GM18508 (cell line): ENCODE measurements around the gene LZTFL1.

Source experiments
- ATAC-seq: cut with Tn5 transposase; IDR thresholded peaks from one replicate; pipeline ENCODE4 v1.9.1; 2021; ENCODE audit warnings: moderate number of reproducible peaks; ENCODE audit not compliant: insufficient read depth, unreplicated experiment

The LZTFL1 gene

DNA sequence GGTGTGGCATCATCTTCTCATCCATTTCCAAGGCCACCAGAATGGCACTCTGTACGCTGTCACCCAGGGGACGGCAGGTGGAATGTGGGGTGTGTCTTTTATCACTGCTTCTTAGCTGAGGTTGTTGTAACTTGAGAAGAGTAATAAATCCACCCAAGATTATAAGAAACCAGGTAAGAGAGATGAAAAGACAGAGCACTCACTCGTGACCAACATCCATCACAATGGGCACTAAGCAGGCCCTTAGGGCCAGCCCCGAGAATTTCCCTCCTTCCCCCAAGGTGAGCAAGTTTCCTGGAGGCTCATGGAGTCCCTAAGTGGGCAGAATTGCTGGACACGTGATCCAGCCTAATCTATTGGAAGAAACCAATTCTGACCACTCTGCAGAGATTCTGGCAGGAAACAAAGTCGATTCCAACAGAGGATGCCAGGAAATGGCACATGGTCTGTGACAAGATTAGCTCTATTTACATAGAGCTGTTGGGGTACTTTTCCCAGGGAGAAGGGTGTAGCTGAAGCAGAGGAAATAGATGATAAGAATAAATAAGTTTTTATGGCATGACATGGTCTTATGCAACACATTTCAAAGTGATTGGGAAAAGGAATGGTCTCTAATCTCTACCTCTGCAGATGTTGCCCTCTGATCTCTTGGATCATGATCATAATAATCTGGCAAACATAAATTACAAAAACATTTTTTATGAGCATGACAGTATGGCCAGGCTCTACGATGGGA, 68.0 kb downstream of the LZTFL1 start:
- no peak for ATAC-seq
